Natural killer cell (primary cell): ENCODE results near the gene SPHK2. TPM values are rescaled to one million over a fixed set of nuclear protein-coding genes. Genes with fewer than 3 reads are reported as not detected.

ENCODE experiments used
- ATAC-seq, 3 donors: fragments of 150-1000 bp in 2 of 3; fragments of 200-7000 bp in 1 of 3; cut with Tn5 transposase; 1 replicate in 1 of 3; 2 replicates in 2 of 3; pipeline ENCODE4 v1.10.0; 2021; ENCODE audit warnings: mild to moderate bottlenecking in 2 of 3, moderate library complexity in 2 of 3
- DNase-seq, 2 donors: peaks; one replicate each; pipeline versions ENCODE4 v3.0.0 to v3.0.0-alpha.2; 2013 to 2021; ENCODE audit warnings: mixed read lengths in 1 of 2
- H3K27ac ChIP-seq: one replicate; pipeline ENCODE4 v1.5.1; 2013; ENCODE audit warnings: mild to moderate bottlenecking, low read length
- H3K27me3 ChIP-seq: one replicate; pipeline ENCODE4 v1.6.1; 2013; ENCODE audit warnings: low read length; ENCODE audit not compliant: control insufficient read depth, insufficient read depth
- H3K36me3 ChIP-seq: one replicate; pipeline ENCODE4 v1.6.1; 2013; ENCODE audit warnings: low read length; ENCODE audit not compliant: control insufficient read depth, insufficient read depth
- H3K4me1 ChIP-seq: one replicate; pipeline ENCODE4 v1.6.1; 2013; ENCODE audit warnings: low read length; ENCODE audit not compliant: control insufficient read depth, insufficient read depth
- H3K4me3 ChIP-seq: one replicate; pipeline ENCODE4 v1.5.1; 2013; ENCODE audit warnings: low read length
- H3K9me3 ChIP-seq: one replicate; pipeline ENCODE4 v1.6.1; 2013; ENCODE audit warnings: low read length; ENCODE audit not compliant: control insufficient read depth, insufficient read depth
- H3K27ac Mint-ChIP-seq, 2 donors: one replicate each; pipeline ENCODE4 v1.8.0; 2022; ENCODE audit warnings: mild to moderate bottlenecking in 2 of 2, mixed read lengths in 2 of 2, moderate library complexity in 1 of 2
- H3K27me3 Mint-ChIP-seq, 2 donors: one replicate each; pipeline ENCODE4 v1.8.0; 2022; ENCODE audit warnings: low read depth in 2 of 2, mixed read lengths in 2 of 2
- H3K36me3 Mint-ChIP-seq: one replicate; pipeline ENCODE4 v1.8.0; 2022; ENCODE audit warnings: mixed read lengths
- H3K4me1 Mint-ChIP-seq, 2 donors: one replicate each; pipeline ENCODE4 v1.8.0; 2022; ENCODE audit warnings: mixed read lengths in 2 of 2
- H3K4me3 Mint-ChIP-seq: one replicate; pipeline ENCODE4 v1.8.0; 2022; ENCODE audit warnings: mild to moderate bottlenecking, moderate library complexity, mixed read lengths
- H3K9me3 Mint-ChIP-seq, 2 donors: one replicate each; pipeline ENCODE4 v1.8.0; 2022; ENCODE audit warnings: mixed read lengths in 2 of 2
- WGBS: methylation state at CpG from one replicate; pipeline ENCODE4 v1.1.7; 2013; ENCODE audit warnings: missing lambda C conversion rate; ENCODE audit not compliant: insufficient coverage; 5-methylcytosine and 5-hydroxymethylcytosine counted together
- intact Hi-C: fragments of 100-400 bp; cut with micrococcal nuclease; formaldehyde crosslinking; loops from one replicate; pipeline ENCODE4 v1.14.2; 2022
- total RNA-seq, 4 donors: library from RNA; stranded (reverse); fragments of 120-200 nt in 1 of 4; gene quantifications; one replicate each; pipeline versions ENCODE4 v1.2.3 to v1.2.4, GENCODE V29; 2013 to 2022
- TF ChIP-seq, protein P1 (sequence below): fragments of 200-600 bp; IDR thresholded peaks from one replicate; pipeline ENCODE4 v1.8.0; 2022; ENCODE audit warnings: antibody characterized with exemption

Gene SPHK2
- total RNA-seq, 3 donors from 2014 or later (not counting 1 experiment from before 2014, with no cell fraction given) = 18.6 to 28.3 (median 23.2) TPM

DNA sequence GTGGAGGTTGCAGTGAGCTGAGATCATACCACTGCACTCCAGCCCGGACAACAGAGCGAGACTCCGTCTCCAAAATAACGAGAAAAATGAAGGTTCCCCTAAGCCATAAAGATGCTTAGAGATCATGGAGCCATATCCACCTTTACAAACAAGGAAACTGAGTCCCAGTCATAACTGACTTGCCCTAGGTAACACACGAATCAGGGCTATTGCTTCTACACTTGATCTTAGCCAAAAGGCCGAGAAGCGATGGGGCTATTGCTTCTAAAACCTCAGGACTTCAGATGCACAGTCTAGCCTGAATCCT lies 14.7 kb downstream of the SPHK2 start:
- H3K4me1 ChIP-seq = peaks cover 66% of the 10 kb centered on the region
- ATAC-seq = no peak
- intact Hi-C loops = loop anchor here (10.0 kb wide), 2 partner anchors 241 to 361 kb away; partner anchors contain the start of genes GYS1, PPP1R15A and RUVBL2

DNA sequence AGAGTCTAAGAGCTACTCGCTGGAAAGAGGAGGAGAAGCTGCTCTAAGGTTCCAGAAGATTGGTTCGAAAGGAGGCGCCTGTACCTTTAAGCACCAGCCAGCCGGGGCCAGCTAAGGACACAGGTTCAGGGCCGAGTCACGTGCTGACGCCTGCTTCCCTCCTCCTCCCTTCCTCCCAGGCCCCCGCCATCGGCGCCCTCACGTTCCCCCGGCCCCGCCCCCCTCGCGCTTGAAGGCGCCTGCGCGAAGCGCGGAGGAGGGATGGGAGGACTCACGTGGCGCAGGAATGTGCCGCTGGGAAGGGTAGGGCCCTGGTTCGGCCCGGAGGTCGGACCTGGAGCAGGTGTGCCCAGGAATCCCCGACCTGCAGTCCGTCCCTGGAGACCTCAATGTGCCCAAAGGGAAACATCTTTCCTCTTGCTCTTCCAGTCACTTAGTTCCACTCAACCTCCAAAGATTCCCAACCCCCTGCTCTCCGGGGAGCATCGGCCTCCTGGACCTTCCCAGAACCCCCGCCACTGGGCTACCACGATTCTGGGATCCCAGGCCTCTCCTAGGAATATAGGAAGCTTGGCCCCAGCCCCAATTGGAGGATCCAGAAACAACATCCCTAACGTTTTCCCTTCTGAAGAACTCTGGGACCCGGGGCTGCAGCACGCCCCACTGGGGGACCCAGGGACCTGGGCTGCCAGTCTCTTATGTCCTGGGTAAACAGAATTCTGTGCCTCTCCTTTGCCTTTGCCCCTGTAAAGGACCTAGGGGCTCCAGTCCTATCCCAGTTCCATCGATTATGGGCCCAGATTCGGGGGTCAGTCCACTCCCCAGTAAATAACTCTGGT lies 15.3 kb downstream of the SPHK2 start:
- peaks cover 67% of the 10 kb centered on the region for H3K4me1 ChIP-seq
- no peaks in the 10 kb centered on the region for H3K9me3 ChIP-seq
- H3K36me3 Mint-ChIP-seq = no peaks in the 10 kb centered on the region
- peaks cover 0 to 4% of the 10 kb centered on the region in 2 donors for H3K9me3 Mint-ChIP-seq
- peaks cover 33% of the 10 kb centered on the region for H3K36me3 ChIP-seq
- TF ChIP-seq, protein P1, sequence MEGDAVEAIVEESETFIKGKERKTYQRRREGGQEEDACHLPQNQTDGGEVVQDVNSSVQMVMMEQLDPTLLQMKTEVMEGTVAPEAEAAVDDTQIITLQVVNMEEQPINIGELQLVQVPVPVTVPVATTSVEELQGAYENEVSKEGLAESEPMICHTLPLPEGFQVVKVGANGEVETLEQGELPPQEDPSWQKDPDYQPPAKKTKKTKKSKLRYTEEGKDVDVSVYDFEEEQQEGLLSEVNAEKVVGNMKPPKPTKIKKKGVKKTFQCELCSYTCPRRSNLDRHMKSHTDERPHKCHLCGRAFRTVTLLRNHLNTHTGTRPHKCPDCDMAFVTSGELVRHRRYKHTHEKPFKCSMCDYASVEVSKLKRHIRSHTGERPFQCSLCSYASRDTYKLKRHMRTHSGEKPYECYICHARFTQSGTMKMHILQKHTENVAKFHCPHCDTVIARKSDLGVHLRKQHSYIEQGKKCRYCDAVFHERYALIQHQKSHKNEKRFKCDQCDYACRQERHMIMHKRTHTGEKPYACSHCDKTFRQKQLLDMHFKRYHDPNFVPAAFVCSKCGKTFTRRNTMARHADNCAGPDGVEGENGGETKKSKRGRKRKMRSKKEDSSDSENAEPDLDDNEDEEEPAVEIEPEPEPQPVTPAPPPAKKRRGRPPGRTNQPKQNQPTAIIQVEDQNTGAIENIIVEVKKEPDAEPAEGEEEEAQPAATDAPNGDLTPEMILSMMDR = no peak
- 6% methylated on average over 37 of the region's 37 CpGs for WGBS
- H3K27me3 ChIP-seq = no peaks in the 10 kb centered on the region
- peak overlapping the region; percentile 70 for H3K27ac ChIP-seq
- peak overlapping the region; percentile 85 to 99 for H3K27ac Mint-ChIP-seq
- H3K27me3 Mint-ChIP-seq = no peaks in the 10 kb centered on the region
- H3K4me3 ChIP-seq = peak overlapping the region; percentile 26
- ATAC-seq (peak; percentile 13 to 33 (median 24)), DNase-seq (peak; percentile 83 to 95)
- H3K4me1 Mint-ChIP-seq = peaks cover 35 to 46% of the 10 kb centered on the region in 2 donors
- peak overlapping the region; percentile 86 for H3K4me3 Mint-ChIP-seq
- intact Hi-C loops = loop anchor here (5.0 to 10.0 kb wide), 6 partner anchors 43 to 1008 kb away; partner anchors contain the start of genes GYS1, PPP1R15A, RRAS and RUVBL2

More for the DNA sequence above, 14.7 kb downstream of the SPHK2 start:
- no peak for DNase-seq
- peaks cover 37% of the 10 kb centered on the region for H3K36me3 ChIP-seq
- H3K4me3 ChIP-seq = peak overlapping the region; percentile 13
- Mint-ChIP-seq H3K27me3 (no peaks in the 10 kb centered on the region), H3K4me1 (peaks cover 34 to 41% of the 10 kb centered on the region in 2 donors), H3K4me3 (peak overlapping the region; percentile 86), H3K27ac (peak overlapping the region; percentile 85 to 99), H3K36me3 (no peaks in the 10 kb centered on the region), H3K9me3 (peaks cover 0 to 4% of the 10 kb centered on the region in 2 donors)
- H3K27ac ChIP-seq = peak overlapping the region; percentile 64
- no peaks in the 10 kb centered on the region for H3K9me3 ChIP-seq
- TF ChIP-seq, protein P1 = no peak
- H3K27me3 ChIP-seq = no peaks in the 10 kb centered on the region
- 70% methylated on average over 7 of the region's 7 CpGs for WGBS

DNA sequence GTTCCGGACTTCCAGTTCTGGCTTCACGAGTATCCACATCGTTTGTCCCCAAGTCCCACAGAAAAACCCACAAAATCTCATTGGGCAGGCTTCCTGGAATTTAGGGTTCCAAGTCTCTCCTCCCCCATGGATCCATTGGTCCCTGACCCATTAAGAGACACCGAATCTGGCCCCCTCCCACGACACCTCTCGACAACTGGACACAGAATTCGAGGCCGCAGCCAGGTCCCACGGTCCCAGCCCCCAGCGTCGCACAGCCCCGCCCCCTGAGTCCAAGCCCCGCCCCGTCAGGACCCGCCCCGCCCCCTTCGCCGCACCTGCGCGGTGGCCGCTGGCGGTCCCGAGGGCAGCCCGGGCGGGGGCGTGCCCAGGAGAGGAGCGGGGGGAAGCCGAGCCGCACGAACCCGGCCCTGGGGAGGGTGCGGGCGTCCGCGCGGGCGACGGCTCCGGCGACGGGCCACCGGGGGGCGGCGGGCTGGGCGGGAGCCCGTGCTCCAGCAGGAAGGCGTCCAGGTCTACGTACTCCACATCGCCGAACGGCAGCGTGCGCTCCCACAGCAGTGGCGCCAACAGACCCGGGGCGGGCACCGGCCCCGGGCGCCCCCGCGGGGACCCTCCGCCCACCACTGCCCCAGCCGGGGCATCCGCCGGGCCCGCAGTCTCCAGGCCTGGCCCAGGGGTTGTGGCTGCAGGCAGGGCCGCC lies 16.1 kb downstream of the SPHK2 start:
- peak; percentile 69 to 85 for DNase-seq
- peaks cover 67% of the 10 kb centered on the region for H3K4me1 ChIP-seq
- ATAC-seq = peak in 2 of 3 donors; percentile 9 to 18
- Mint-ChIP-seq H3K4me1 (peaks cover 39 to 51% of the 10 kb centered on the region in 2 donors), H3K4me3 (peak overlapping the region; percentile 95), H3K27ac (peak overlapping the region; percentile 99), H3K9me3 (peaks cover 0 to 4% of the 10 kb centered on the region in 2 donors), H3K36me3 (no peaks in the 10 kb centered on the region), H3K27me3 (no peaks in the 10 kb centered on the region)
- no peaks in the 10 kb centered on the region for H3K27me3 ChIP-seq
- H3K4me3 ChIP-seq = peak overlapping the region; percentile 72
- peaks cover 26% of the 10 kb centered on the region for H3K36me3 ChIP-seq
- no peaks in the 10 kb centered on the region for H3K9me3 ChIP-seq
- TF ChIP-seq, protein P1 = no peak
- intact Hi-C loops = loop anchor here (5.0 to 10.0 kb wide), 6 partner anchors 42 to 1007 kb away; partner anchors contain the start of genes GYS1, PPP1R15A, RRAS and RUVBL2
- WGBS = under 1% methylated on average over 67 of the region's 67 CpGs
- H3K27ac ChIP-seq = peak overlapping the region; percentile 70
